ENCODE results near the gene ENO4. TPM values are rescaled to one million over a fixed set of nuclear protein-coding genes. Genes with fewer than 3 reads are reported as not detected.
A peak's percentile ranks its signal among the peaks of the same experiment; 100 is the strongest.

ENO4 gene
- total RNA-seq, 4 donors from 2014 or later = 0.44 to 1.8 (median 1.2) TPM

DNA sequence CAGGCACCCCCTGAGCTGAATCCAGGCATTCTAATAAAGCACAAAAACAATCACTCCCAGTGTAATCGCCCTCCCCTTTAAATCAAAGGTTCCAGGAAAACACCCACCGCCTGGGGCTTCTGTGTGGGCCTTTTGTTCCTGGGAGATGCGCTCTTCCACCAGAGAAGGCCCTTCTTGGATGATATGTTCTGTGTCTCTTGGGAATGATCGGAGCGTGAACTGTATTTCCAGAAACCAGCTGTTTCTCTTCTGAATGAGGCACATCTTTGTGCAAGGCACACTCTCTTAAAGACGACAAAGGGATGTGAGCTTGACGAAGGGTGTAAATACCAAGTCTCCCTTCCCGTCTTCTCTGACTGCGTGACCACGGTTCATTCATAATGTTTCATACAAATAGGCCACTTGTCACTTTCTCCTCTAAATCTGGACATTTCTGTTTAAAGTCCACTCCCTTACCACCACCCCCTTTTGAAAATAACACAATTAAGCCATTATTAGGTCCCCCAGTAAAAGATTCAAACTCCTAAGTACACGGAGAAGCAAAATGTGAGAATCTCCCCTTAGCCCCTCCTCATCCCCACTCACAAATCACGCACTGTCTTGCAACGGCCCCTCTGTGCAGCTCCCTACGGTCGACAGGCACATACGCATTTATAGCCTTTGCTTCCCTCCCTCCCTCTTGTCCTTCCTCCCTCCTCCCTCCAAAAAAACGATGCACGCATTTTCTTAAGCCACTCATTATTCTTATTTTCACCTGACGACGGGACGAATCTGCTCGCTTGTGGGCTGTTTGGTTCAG lies 45.6 kb upstream of the ENO4 start:
- intact Hi-C loops (cut with DNase I) = no loop called here
- no peak for DNase-seq
- Histone ChIP-seq H3K9me3 (no peaks in the 10 kb centered on the region), H3K27ac (no peak overlapping the region), H3K27me3 (no peaks in the 10 kb centered on the region), H3K36me3 (no peaks in the 10 kb centered on the region), H3K4me3 (replicated peaks in 1 of 3) (no peak overlapping the region), H3K4me1 (no peaks in the 10 kb centered on the region)
- WGBS, 2 donors = 80 to 82% methylated on average over 22 of the region's 22 CpGs
- no peak for TF ChIP-seq POLR2A (IDR thresholded peaks at IDR 0.05)
- TF ChIP-seq, protein P1, sequence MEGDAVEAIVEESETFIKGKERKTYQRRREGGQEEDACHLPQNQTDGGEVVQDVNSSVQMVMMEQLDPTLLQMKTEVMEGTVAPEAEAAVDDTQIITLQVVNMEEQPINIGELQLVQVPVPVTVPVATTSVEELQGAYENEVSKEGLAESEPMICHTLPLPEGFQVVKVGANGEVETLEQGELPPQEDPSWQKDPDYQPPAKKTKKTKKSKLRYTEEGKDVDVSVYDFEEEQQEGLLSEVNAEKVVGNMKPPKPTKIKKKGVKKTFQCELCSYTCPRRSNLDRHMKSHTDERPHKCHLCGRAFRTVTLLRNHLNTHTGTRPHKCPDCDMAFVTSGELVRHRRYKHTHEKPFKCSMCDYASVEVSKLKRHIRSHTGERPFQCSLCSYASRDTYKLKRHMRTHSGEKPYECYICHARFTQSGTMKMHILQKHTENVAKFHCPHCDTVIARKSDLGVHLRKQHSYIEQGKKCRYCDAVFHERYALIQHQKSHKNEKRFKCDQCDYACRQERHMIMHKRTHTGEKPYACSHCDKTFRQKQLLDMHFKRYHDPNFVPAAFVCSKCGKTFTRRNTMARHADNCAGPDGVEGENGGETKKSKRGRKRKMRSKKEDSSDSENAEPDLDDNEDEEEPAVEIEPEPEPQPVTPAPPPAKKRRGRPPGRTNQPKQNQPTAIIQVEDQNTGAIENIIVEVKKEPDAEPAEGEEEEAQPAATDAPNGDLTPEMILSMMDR (IDR thresholded peaks at IDR 0.05) = no peak

DNA sequence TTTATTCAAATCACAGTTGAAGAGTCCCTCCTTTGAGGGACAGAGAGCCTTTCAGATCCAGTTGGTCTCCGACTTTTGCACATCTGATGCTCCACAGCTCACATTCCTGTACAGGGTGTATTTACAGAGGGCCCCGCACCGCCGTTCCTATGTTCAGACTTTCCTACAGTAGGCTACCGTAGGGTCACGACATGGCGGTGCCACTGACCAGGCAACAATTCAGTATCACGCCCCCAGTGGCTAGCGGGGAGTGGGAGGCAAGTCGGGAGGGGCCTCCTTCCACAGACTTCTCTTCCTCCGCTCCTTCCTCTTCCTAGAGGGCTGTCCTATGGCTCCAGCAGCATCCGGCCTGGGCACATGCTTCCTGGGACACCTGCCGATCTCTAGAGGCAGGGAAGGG lies 40.6 kb upstream of the ENO4 start:
- H3K4me1 ChIP-seq = peaks cover 0 to 7% of the 10 kb centered on the region in 2 donors
- H3K4me3 ChIP-seq (replicated peaks in 1 of 3) = no peak overlapping the region
- no peaks in the 10 kb centered on the region for H3K36me3 ChIP-seq
- H3K27me3 ChIP-seq = no peaks in the 10 kb centered on the region
- no peak overlapping the region for H3K27ac ChIP-seq
- TF ChIP-seq, protein P1 (IDR thresholded peaks at IDR 0.05) = no peak
- no peak for TF ChIP-seq POLR2A (IDR thresholded peaks at IDR 0.05)
- no peaks in the 10 kb centered on the region for H3K9me3 ChIP-seq
- WGBS, 2 donors = 79 to 85% methylated on average over 12 to 13 of the region's 13 CpGs
- intact Hi-C loops (cut with DNase I) = no loop called here
- DNase-seq = no peak

DNA sequence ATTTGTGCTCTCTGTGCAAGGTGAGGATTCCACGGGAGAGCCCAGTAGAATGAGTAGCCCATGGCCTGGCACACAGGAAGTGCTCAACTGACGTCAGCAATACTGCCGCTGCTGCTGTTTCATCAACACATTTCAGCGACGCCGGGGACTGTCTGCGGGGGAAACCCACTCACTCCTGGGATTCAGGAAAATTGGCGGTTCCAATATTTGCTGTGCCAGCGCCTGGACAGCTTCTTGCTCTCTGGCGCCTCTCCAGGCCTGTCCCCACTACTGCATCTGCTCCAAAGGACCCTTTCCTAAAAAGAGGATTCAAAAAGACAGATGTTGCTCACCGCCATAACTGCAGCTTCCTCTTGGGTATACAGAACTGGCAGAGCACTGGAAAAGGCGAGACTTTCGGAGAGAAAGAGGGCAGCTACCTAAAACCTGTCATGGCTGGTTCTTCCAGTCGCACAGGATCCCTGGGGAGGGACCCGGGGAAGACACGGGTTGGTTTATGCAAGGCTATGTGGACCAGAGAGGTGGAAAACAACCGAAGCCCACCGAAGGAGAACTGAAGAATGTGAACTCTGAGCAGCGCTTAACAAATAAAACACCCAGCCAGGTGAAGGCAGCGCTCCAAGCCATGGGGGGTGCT lies 39.7 kb upstream of the ENO4 start:
- Histone ChIP-seq H3K4me3 (replicated peaks in 1 of 3) (peak overlapping the region in 1 of 3 donors; percentile 6), H3K9me3 (no peaks in the 10 kb centered on the region), H3K27me3 (no peaks in the 10 kb centered on the region), H3K27ac (no peak overlapping the region), H3K36me3 (no peaks in the 10 kb centered on the region), H3K4me1 (peaks cover 0 to 7% of the 10 kb centered on the region in 2 donors)
- DNase-seq = peak; percentile 50 to 70
- intact Hi-C loops (cut with DNase I) = no loop called here
- no peak for TF ChIP-seq POLR2A (IDR thresholded peaks at IDR 0.05)
- TF ChIP-seq, protein P1 (IDR thresholded peaks at IDR 0.05) = peak in 4 of 6 experiments; percentile 18 to 57 (median 35)
- WGBS, 2 donors = 42 to 48% methylated on average over 20 of the region's 20 CpGs

DNA sequence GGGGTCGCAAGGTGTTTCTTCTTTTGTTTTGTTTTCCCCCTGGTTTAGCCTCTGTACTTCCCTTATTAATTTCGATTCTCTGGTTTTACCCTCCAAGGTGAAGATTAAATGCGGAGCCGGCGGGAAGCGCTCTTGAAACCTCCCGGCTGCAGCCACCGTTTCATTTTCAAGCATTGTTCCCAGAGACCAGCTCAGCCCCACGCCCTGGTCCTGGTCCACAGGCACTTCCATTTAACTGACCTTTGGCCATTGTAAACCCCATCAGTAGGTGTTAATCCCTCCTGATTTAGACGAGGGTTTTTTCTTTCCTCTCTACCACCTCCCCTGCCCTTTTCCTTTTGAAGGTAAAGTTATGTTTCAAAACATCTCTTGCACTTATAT lies 39.2 kb upstream of the ENO4 start:
- DNase-seq = no peak
- no peaks in the 10 kb centered on the region for H3K9me3 ChIP-seq
- no peaks in the 10 kb centered on the region for H3K27me3 ChIP-seq
- TF ChIP-seq, protein P1 (IDR thresholded peaks at IDR 0.05) = no peak
- no peak for TF ChIP-seq POLR2A (IDR thresholded peaks at IDR 0.05)
- H3K4me3 ChIP-seq (replicated peaks in 1 of 3) = peak overlapping the region in 1 of 3 donors; percentile 6
- WGBS, 2 donors = 28 to 36% methylated on average over 10 of the region's 10 CpGs
- H3K36me3 ChIP-seq = no peaks in the 10 kb centered on the region
- no peak overlapping the region for H3K27ac ChIP-seq
- H3K4me1 ChIP-seq = peaks cover 0 to 7% of the 10 kb centered on the region in 2 donors
- intact Hi-C loops (cut with DNase I) = no loop called here

DNA sequence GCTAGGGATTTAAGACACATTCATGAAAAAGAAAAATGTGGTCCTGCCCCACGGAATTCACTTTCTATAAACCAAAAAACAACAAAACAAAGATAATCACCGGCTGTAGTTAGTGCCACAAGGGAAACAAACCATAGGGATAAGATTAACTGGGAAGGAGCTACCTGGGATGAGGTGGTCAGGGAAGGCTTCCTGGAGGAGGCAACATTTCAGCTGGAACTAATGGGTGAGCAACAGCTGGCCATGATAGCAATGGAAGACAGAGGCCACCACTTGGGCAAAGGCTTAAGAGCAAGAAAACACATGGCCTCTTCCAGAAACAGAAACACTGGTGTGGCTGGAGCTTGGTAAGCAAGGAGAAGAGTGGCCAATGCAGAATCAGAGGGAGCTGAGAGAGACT lies 38.4 kb upstream of the ENO4 start:
- no peak for DNase-seq
- WGBS, 2 donors = 80 to 91% methylated on average over 2 of the region's 2 CpGs
- Histone ChIP-seq H3K9me3 (no peaks in the 10 kb centered on the region), H3K36me3 (no peaks in the 10 kb centered on the region), H3K27me3 (no peaks in the 10 kb centered on the region), H3K27ac (no peak overlapping the region), H3K4me1 (peaks cover 0 to 7% of the 10 kb centered on the region in 2 donors), H3K4me3 (replicated peaks in 1 of 3) (no peak overlapping the region)
- TF ChIP-seq, protein P1 (IDR thresholded peaks at IDR 0.05) = no peak
- no peak for TF ChIP-seq POLR2A (IDR thresholded peaks at IDR 0.05)
- intact Hi-C loops (cut with DNase I) = no loop called here
